Stimulated activated CD4-positive, alpha-beta T cell treated with anti-CD3 and anti-CD28 coated beads, Interleukin-1b, Interleukin-23, amount 100 ng/mL, for 1 hour (primary cell): Measurements from ENCODE around the gene P2RY11.

Experiments
- DNase-seq, 2 donors: peaks; one replicate each; pipeline ENCODE4 v3.0.0-alpha.2; 2020; ENCODE audit warnings: low read depth in 2 of 2

Gene P2RY11

DNA sequence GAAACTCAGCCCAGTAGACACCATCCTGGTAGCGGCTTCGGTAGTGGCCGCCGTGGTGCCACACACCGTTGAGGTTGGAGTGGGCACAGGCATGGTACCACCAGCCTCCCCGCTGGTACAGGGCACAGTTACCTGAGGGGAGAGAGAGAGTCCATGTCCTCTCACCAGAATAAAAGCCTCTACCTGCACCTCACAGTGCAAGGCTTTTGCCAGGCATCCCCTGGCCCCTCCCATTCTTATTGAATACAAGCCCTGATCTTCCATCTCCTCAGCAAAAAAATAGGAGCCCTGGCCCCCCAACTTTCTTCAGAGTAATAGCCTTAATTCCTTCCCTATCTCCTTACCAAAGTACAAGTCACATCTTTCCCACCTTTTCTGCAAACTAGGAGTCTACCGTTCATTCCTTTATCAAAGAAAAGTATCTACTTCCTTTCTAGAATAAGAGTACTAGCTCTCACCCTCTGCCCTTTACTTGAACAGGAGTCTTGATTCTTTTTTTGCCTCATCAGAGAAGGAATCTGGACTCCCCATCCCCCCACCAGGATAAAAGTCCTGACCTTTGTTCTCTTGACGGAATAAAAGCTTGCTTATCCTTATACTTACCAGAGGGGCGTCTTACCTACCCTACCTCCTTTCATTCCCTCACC lies 18.7 kb upstream of the P2RY11 start:
- DNase-seq: no peak

DNA sequence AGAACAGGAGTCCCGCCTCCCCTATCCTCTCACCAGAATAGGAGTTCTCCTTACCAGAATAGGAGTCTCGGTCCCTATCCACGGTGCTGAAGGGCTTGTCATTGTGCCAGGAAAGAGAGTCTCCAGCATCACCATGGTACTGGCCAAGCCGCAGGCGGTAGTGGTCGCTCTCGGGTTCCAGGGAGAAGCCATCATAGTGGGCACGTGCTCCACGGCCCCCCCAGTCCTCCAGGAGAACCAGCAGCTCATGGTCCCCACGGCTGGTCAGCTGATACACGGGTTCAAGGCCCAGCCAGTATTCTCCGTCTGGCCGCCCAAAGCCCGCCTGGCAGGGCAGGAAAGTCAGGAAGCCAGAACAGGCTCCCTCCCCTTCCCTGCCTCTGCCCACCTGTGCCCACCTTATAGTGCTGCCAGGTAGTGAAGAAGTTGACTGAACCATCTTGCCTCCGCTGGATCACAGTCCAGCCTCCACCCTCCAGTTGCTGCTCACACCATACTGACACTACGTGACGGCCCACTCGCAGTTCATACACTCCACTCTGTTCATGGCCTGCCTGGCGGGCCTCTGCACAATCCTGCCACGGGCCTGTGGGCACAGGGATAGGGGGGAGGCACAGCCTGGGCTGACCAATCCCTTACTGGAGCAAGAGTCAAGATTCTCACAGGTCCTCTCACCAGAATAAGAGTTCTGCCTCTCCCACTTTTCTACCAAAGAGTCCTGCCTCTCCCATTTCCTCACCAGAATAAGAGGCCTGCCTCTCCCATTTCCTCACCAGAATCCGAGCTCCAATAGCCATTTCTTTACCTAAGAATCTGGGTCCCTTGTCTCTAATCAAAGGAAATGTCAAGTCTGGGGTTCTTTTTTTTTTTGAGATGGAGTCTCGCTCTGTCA lies 18.0 kb upstream of the P2RY11 start:
- DNase-seq: no peak

- DNase-seq: no peak
Observed at GRCh38 chr19:10095622-10095947, 15.9 kb upstream of the P2RY11 start.

DNA sequence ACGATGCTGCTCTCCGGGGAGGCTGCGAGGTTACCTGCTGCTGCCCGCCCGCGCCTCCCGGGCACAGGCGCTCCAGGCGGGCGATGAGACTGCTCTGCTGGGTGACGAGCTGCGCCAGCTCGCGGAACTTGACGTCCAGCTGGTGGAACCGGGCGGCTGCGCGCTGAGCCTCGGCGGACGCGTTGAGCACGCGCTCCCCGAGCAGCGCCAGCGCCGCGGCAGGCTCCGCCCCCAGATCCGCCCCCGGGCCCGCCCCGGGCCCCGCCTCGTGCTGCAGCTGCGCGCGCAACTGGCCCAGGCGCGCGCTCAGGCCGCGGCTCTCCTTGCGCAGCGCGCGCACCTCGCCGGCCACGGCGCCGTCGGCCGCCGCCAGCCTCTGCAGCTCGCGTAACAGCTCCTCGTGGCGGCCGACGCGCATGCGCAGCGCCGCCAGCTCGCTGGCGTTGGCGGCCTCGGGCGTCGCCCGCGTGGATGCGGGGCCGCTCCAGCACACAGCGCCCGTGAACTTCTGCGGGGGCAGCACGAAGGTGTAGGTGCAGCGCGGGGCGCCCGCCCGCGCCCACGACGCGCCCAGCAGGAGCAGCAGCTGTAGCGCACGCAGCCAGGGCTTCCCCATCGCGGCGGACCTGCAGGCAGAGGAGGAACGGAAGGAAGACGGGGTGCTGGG lies 15.4 kb upstream of the P2RY11 start:
- peak; percentile 79 to 86 for DNase-seq

DNA sequence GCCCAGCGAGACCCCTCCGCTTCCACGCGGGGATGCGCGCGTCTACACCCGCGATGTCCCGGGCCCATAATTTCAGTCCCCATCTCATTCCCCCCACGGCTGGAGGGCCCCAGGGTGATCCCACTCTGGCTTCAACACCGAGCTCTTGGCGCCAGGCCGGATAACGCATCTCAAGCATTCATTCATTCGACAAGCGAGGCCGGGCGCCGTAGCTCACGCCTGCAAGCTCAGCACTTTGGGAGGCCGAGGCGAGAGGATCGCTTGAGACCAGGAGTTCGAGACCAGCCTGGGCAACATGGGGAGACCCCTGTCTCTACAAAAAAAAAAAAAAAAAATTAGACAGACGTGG lies 14.9 kb upstream of the P2RY11 start:
- DNase-seq: no peak

- no peak for DNase-seq
Observed at GRCh38 chr19:10100163-10100785, 11.2 kb upstream of the P2RY11 start.

- no peak for DNase-seq
Observed at GRCh38 chr19:10102787-10103236, 8.7 kb upstream of the P2RY11 start.

DNA sequence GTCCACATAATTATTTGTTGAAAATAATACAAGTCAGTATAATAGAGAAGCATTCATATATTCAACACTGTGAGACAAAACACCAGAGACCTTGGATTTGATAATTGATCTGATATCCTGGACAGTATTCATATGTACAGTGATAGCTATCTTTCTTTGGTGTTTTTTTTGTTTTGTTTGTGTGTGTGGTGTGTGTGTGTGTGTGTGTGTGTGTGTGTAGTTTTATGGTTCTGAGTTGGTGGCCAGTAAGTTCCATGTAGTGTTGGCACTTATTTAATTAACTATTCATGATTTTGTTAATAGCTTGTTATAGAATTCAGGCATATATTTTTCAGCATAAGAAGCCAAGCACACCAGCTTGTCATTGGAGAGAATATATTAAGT lies 7.4 kb upstream of the P2RY11 start:
- no peak for DNase-seq

GRCh38 chr19:10104665-10105508 lies 6.6 kb upstream of the P2RY11 start:
- DNase-seq: peak in 1 of 2 donors; percentile 63

DNA sequence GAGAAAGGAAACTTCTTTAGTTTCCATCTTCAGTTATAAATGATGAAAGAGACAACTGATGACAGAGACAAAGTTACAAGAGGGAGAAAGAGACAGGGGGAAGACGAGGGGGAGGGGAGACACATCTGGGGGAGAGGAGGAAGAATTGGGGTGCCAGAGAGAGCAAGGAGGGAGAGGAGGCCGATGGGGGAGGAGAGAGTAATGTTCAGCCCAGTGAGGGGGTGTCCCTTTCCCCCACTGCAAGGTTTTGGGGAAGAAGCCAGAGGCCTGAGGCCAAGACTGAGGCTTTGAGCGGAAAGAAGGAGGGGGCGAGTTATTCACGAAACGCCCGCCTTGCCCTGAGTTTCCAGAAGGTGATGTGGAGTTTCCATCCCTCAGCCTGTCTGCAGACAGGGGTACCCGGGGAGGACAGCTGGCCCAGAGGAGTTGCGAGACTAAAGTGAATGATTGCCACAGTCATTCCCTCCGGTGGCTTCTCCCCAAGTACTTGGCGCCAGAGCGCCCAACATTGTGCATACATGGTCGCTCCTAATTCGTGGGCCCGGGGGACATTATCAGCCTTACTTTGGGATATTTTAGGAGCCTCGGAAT lies 5.9 kb upstream of the P2RY11 start:
- peak in 1 of 2 donors; percentile 58 for DNase-seq

DNA sequence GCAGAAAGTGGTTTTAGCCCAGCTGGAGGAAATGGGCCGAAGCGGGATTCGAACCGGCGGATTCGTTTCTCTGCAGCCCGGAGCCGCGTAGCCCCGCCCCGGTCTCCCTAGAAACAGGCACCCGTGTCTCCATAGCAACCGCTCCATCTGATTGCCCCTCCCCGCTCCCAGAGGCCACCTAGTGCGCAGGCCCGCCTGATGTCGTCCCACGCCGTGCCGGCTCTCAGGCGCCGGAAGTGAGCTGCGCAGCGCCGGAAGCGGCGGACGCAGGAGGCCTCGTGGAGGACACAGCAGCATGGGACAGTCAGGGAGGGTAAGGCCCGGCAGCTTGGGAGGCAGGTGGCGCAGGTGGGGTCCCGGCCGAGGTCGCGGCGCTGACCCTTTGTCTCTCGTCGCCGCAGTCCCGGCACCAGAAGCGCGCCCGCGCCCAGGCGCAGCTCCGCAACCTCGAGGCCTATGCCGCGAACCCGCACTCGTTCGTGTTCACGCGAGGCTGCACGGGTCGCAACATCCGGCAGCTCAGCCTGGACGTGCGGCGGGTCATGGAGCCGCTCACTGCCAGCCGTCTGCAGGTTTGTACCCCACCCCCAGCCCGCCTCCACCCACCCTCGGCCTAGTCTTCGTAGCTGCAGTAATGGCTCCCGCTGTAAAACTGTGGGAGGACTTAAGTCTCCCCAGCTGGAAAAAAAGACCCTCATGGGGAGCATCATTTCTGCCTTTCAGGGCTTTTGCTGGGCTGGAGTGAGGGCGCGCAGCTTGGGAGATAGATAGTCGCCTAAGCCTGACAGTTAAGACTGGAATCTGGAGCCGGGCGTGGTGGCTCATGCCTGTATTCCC lies 5.2 kb upstream of the P2RY11 start, which contains the start of gene PPAN:
Gene PPAN (plus strand): TSS at position 263 of the 837 bp plus-strand sequence. CDS start 33 bp downstream, at position 296.
- peak; percentile 82 to 94 for DNase-seq

DNA sequence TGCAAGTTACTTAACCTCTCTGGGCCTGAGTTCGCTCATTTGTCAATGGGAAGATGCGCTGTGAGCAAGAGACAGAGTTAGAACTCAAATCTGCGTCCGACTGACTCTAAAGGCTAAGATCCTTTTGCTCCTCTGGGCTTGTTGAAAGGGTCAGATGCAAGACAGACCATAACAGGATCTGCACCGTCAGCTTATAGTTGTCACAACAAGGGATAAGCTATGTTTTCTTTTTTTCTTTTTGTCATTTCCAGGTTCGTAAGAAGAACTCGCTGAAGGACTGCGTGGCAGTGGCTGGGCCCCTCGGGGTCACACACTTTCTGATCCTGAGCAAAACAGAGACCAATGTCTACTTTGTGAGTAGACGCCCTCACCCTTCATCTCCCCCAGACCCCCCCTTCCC lies 4.2 kb upstream of the P2RY11 start:
- DNase-seq: no peak

DNA sequence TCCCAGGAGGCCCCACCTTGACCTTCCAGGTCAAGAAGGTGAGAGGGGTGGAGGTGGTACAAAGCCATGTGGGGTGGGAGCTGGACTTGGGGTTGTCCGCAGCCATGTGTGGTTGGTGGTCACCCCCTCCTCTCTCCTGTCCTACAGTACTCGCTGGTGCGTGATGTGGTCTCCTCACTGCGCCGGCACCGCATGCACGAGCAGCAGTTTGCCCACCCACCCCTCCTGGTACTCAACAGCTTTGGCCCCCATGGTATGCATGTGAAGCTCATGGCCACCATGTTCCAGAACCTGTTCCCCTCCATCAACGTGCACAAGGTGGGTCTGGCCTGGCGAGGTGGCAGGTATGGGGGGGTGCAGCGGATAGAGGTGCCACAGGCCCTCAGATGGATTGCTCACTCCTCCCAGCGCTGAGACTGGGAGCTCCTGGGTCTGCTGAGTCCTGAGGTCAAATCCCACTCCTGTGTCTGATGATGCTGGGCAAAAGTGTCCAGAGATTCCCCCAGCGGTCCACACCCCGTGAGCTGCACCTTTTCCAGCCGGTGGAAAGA lies 3.6 kb upstream of the P2RY11 start:
- no peak for DNase-seq

GRCh38 chr19:10109528-10109927 lies 2.0 kb upstream of the P2RY11 start:
- DNase-seq: no peak

GRCh38 chr19:10110076-10110971 lies 1.2 kb upstream of the P2RY11 start:
- DNase-seq: no peak

GRCh38 chr19:10110972-10111317 lies 548 bp upstream of the P2RY11 start:
- no peak for DNase-seq

GRCh38 chr19:10112037-10112761 lies 706 bp downstream of the P2RY11 start:
- DNase-seq: no peak
